Measurements from ENCODE around the gene MAPKAP1.

Gene MAPKAP1

DNA sequence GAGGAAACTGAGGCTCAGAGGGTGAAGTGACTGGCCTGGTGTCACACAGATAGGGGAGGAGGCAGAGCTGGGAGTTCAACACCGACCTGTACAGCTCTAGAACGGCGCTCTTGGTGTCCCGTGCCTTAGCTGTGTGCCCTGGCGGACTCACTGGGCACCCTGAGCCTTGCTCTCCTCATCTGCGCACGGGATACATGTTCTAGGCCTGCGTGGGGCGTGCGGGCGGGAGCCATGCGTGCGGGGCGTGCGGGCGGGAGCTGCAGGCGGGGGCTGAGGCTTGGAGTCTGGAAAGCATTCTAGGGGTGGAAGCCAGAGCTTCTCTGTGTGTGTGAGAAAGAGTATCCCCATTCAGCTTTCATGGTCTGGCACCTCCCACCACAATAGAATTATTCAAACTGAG, 280.1 kb downstream of the MAPKAP1 start:
- no peak for DNase-seq

DNA sequence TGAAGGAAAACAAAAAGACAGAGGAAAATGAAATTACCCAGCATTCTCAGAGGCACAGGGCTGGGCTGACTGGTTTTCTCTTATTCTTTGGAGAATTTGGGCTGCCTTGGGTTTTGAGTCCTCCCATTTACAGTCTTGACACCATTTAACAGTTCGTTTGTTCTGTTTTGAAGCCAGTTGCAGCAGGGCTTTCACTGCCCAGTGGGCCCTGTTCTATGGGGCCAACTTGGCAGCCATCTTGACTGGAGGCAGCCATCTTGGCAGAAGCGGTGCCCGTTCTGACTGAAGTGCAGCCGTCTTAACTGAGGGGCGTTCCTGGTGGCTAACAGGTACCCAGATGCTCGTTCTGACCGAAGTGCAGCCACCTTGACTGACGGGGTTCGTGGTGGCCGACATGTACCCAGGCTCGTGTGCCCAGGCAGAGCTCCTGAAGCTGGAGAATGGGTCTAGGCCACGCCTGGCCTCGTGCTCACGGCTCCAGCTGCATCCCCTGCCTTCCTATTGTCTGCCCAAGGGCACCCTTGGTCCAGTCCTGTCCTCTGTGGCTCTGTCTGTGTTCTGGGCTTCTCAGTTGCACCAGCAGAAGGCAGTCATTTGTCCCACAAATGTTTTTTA, 281.0 kb downstream of the MAPKAP1 start:
- DNase-seq = no peak

DNA sequence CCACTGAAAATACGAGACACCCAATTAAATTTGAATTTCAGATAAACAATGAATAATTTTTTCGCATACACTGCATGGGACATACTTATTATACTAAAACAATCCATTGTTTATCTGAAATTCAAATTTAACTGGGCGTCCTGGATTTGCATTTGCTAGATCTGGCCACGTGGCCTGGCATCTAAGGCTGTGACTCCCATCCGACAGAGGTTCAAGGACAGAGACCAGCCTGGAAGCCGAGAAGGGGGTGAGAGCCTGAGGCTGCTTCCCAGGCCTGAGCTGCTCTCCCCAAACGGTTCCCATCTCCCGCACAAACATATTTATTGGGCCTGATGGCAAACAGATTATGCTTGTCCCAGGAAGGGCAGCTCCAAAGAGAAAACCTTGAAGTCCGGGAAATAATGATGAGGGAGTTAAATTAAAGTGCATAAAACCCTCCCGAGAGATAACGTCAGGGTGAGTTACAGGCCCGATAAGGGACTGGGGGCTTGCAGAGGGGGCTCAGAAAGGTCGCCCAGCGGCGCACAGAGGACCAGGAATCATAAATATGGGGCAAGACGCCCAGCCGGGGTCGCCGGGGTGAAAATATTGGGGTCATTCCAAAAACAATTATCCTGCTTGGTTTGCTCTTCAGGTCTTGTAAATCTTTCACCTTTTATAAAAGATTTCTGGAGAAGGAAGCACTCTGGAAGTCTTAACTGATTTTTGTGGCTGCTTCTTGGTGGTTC, 281.7 kb downstream of the MAPKAP1 start:
- no peak for DNase-seq

DNA sequence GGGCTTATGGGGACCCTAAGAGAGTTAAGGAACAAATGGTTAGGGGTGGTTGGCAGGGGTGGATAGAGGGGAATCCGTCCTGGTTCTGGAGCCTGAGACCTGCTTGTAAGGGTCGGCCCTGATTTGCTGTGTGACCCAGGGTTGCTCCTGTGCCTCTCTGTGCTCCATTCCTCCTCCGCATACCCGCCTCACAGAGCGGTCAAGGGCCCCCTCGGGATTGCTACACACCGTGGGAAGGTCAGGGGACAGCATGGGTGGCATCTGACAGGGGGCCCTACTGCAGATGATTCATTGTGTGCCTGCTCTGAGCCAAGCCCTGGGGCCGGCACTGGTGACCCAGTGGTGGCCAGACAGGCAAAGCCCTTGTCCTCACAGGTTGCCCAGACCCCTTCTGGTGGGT, 283.0 kb downstream of the MAPKAP1 start:
- DNase-seq = no peak

DNA sequence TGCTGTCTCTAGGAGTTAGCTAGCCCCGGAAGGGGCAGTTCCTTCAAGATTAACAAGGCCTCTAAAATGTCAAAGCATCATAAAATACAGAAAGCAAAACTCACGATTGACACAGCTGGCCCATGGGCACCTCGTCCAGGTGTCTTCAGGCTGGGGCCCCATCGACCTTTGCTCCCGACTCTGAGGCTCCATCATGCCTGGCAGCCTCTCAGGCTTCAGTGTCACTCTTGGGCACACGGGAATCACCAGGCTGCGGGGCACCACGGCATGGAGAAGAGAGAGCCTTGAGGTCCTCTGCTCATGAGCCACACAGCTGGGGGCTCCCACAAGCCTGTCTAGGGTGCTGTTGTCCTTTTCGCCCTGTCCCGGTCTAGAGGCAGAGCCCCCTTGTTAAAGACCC, 284.2 kb downstream of the MAPKAP1 start:
- no peak for DNase-seq

DNA sequence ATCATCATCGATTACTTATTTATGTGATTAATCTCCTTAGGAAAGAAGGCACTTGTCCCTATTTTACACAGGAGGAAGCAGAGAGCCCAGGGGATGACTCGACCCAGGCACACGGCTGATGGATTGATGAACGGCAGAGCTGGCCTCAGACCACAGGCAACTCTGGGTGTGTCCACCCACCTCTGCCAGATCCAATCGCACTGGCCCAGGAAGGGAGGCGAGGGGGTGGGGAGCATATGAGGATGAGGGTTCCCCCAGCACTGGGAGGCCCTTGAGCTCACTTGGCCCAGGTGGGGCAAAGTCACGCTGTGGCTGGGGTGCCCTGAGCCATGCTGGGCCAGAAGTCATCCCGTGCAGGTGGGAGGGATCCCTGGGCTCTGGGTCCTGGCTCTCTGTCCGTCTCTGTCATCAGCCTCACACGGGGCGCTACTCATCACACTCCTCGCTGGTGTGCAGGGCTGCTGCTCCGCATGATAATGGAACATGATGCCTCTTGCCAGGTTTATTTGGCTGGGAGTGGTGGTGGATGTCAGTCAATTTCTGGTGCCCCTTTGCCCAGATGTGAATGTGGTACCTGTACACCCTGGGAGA, 285.3 kb downstream of the MAPKAP1 start:
- DNase-seq = no peak

DNA sequence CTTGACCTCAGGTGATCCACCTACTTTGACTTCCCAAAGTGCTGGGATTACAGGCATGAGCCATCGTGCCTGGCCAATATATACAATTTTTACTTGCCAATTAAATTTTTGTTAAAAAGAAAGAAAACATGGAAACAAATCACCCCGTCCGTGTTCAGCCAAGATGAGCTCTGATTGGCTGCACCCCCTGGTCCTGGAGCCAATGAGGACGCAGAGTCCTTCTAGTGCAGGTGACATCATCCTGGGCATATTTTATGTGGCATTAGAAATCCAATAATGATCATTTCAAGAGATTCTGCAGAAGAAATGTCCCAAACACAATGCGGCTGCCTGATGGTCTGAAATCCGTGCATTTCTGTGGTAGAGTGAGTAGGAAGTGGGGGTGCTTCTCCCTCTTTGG, 285.8 kb downstream of the MAPKAP1 start:
- DNase-seq = no peak

DNA sequence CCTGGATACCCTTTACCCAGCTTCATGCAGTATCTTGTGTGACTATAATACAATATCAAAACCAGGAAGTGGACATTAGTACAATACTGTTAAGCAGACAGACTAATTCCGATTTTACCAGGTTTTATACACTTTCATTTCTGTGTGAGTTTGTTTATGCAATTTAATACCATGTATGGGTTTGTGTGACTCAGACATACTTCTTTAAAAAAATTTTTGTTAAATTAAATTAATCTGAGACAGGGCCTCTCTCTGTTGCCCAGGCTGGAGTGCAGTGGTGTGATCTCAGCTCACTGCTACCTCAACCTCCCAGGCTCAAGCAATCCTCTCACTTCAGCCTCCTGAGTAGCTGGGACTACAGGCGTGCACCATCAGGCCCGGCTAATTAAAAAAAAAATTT, 288.6 kb downstream of the MAPKAP1 start:
- DNase-seq = no peak

DNA sequence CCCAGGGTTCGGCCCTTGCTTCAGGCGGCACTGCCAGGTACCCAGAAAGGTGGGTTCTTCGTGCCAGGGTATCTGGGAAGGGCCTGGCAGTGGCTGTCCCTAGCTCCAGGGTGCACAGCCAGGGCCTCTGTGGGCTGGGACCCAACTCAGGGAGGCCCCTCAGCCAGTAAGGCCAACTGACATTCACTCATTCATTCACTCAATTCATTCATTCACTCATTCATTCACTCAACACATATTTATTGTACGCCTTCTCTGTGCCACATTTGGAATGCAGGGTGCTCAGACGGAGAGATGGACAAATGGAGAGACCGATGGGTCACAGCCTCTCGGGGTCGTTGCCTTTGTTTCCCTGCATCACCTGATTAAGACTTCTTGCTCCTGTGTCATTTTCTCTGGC, 290.5 kb downstream of the MAPKAP1 start:
- no peak for DNase-seq

DNA sequence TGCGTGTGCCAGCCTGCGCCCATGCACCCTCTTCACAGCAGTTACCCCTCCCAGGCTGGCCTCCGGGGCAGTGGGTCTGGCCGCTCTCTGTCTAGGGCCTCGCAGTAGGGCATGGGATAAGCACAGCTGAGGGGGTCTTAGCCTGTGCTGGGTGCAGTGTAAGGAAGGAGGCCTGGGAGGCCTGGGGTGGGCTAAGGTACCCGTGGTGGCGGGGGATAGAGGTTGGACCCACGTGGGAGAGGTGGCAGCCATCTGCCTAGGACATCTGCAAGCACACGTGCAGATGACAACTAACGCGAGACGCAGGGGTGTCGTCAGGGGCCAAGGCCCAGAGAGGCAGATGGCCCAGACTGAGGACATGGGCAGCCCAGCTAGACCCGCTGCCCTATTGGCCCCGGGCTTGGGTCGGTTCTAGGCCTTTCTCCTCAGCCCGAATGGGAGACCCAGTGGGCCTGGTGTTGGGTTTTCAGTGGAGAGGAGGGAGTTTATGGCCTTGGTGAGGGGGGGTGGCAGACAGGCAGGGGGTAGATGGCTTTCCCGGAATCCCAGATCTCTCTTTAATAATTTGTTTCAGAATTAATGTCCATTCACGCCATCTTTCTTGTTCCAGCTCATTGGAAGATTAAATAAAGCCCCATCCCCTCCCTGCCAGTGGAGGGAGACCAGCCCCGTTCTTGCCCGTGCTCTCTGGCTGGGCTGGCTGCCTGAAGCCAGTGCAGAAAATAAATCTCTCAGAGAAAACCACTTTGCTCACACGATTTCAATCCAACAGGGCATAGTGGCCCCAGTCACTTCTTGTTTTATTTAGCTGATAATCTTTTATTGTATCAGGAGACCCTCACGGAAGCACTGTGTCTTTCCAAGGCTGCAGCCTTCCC, 291.2 kb downstream of the MAPKAP1 start:
- no peak for DNase-seq

DNA sequence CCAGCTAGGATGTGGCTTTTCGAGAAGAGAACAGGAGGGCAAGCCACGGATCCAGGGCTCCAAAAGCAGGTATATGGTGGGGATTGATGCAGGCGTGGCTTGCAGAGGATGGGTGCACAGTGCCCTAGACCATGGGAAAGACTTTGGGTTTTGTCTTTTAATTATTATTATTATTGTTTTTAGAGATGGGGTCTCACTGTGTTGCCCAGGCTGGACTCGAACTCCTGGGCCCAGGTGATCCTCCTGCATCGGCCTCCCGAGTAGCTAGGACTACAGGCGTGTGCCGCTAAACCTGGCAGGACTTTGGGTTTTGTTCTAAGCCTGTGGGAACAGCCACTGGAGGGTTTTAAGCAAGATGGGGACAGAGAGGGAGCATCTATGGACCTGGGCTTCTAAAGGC, 293.4 kb downstream of the MAPKAP1 start:
- no peak for DNase-seq

DNA sequence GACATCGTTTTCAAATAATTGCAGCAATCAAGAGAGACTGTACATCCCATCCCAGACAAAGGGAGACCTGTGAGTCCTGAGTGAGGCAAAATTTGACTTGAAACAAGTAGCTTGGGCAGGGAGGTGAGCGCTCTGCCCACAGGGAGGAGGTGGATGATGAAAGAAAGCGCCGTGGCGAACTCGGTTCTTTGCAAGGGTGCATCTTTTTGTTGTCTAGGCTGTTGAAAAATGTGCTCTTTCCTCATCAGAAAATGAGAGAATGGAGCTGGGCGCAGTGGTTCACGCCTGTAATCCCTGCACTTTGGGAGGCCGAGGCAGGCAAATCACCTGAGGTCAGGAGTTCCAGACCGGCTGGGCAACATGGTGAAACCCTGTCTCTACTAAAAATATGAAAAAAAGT, 294.8 kb downstream of the MAPKAP1 start:
- no peak for DNase-seq

DNA sequence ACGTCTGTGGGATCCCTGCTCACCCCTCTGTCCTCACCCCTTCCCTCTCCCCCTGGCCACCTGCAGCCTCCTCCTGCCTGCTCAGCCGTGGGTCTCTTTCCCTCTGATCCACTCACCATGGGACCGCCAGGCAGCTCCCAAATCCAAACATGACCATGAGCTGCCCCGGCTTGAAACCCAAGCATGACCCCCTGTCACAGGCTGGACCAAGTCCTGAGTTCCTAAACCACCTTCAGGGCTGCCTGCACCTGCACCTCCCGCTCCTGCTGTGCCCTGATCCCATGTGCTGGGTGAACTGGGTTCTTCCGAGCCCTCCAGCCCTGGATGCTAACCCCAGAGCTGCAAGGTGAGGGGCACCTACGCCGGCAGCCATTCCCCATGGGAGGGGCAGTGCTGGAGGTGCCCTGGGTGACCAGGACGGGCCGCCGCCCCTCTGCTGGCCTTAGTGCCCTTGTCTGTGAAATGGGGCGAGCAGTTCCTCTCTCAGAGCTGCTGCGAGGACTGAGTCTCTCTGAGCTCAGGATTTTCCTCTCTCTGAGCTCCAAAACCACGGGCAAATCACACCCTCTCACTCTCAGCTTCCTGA, 295.7 kb downstream of the MAPKAP1 start:
- DNase-seq = no peak

DNA sequence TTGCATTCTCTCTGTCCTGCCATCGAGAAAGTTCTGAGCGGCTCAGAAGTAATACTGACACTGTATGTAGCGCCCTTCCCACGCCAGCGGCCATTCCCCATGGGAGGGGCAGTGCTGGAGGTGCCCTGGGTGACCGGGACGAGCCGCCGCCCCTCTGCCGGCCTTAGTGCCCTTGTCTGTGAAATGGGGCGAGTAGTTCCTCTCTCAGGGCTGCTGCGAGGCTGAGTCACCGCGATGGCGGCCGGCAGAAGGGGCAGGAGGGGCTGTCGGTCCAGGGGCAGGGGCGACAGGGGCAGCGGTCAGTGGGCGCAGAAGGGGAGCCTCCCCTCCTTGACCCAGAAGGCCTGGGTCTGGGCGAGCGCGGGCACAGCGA, 296.5 kb downstream of the MAPKAP1 start:
- no peak for DNase-seq

DNA sequence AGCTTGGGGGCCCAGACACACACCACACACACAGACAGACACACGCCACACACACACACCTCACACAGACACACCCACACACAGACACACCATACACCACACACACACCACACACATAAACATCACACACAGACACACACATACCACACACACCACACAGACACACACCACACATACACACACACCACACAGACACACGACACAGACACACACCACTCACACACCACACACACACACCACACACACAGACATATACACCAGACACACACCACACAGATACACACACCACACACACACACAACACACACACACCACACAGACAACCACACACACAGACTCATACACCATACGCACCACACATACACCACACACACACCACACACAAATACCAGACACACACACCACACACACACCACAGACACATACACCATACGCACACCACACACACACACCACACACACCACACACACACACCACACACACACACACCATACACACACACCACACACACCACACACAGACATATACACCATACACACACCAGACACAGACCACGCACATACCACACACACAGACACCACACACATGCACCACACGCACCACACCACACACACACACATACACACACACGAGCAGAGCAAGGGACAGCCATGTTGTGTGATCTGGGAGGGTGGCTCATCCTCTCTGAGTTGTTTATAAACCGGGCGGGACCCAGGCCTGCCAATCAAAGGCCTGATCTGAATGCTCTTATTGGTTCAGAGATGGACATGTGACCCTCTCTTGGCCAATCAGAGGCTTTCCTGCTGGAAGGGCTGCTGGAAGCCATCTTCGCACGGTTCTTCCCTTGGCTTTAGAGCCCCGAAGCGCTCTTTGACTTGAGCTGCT, 297.1 kb downstream of the MAPKAP1 start:
- no peak for DNase-seq

DNA sequence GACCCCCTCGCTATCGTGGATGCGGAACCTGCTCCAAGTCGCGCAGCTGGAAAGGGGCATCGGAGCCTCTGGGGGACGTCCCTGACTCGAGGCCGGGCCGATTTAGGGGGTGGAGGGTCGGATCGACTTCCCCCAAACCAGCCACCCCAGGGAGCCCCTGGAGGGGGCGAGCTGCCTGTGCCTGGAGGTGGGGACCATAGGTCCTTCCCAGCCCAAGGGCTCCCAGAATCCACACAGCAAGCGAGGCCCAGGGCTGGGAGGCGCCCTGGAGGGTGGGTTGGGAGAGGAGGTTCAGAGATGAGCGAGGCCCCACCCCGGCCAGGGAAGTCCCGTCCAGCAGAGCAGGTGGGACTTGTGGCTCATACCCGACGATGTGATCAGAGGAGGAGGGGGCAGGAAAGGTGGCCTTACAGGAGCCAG, 297.8 kb downstream of the MAPKAP1 start:
- DNase-seq = no peak

DNA sequence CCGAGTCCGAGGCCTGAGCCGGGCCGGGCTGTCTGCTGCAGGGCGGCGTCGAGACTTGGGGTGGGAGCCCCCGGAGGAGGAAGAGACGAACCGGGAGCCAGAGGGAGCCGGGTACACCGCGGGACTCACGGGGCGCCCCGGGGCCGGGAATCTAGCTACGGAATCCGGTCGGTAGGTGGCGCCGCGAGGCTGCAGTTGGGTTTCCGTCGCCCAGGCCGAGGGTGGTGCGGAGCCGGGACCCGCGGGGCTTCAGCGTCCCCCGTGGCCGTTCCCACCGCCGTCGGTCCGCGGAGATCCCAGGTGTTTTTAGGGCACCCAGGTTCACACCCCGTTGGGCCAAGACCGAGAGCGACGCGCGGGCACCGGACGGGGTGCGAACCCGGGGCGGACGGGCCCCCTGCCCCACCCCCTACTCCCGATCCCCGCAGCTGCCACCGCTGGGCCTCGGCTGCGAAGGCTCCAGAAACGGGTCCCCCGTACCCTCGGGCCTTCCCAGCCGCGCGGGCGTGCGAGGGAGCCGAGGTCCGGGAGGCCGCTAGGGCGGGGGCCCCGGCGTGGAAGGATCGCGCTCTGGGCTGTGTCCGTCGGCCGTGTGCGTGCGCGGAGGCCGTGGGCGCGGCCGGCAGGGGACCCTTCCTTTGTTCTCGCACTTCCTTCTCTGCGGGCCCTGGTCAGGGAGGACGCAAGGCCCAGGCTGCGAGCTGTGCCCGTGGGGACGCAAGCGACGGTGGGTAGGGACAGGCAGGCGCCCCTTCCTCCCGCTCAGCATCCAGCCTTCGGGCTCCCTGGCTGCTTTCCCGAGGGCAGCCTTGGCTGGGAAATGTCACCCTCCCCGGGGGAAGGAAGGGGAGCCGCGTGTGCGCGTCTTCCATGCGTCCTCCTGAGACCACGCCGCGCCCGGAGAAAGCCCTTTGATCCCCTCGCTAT, 298.8 kb downstream of the MAPKAP1 start:
- peak; percentile 53 for DNase-seq

DNA sequence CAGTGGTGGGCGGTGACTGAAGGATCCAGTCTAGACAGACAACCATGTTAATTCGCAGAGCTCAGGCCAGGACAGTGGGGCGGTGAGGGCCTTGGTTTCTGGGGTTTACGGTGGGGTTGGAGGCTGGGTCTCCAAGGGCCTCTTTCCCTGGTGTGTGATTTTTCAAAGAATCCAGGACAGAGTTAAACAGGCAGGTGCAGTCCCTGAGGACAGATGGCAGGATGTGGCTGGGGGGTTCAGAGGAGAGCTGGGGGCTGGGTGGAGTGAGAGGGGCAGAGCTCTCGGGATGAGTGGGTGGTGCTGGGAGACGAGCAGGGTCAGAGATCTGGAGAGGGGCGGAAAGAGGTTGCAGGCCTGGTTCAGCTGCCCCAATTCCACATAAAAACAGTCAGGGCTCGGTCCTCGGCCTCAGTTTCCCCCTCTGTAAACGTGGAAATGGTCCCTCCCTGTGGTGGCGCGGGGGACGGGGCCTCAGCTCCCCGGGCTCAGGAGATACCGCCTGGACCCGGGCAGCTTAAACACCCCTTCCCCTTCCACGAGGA, 299.5 kb downstream of the MAPKAP1 start:
- no peak for DNase-seq

DNA sequence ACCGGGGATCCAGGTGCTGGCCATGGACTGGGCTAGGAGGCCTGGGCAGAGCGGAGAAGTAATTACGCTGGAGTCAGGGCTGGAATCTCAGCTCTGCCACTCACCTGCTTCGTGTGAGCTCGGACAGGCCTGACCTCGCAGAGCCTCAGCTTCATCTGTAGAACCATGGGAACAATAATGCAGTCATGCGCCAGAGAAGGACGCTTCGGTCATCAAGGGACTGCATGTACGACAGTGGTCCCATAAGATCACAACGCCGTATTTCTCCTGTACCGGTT, 300.3 kb downstream of the MAPKAP1 start:
- DNase-seq = no peak

DNA sequence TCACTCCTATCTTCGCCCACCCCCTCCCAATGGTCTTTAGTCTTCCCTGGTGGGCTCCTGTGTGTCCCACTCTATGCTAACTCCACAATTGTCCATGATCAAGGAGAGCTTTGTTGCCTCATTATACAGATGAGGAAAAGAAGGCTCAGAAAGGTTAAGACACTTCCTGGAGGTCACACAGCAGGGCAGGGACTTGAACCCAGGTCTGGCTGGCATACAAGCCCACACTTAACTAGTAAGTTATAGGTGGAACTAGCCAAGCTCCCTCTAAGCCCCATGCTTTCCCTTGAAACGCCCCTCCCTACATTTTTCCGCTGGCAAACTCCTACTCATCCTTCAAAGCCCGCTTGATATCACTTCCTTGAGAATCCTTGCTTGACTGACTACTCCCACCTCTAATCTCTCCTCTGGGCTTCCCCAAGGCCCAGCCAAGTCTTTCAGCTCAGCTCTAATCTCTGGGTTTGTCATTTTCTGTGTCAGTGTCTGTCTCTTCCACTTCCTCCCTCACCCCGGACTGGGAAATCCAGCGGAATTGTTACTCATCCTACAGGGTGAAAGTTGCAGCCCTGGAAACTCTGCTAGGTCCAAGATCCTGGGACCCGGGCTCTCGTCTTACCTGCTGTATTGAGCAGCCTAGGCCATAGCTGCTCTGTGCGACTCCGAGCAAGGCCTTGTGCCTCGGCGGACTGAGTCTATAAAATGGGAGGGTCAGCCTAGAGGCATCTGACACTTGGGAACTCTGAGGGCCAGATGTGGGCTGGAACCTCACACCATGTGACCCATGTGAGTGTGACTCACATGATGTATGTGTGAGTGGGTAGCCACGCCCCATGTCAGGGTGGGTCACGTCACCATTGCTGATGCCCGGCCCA, 300.8 kb downstream of the MAPKAP1 start:
- DNase-seq = no peak

All from NCI-H1105 treated with DMSO at 0.1 percent for 48 hours (cell line).